HepG2 (cell line): ENCODE results near the gene STIMATE. TPM values are rescaled to one million over a fixed set of nuclear protein-coding genes. Genes with fewer than 3 reads are reported as not detected.

Experiments
- ATAC-seq: fragments of 200-7000 bp; cut with Tn5 transposase; 3 replicates; pipeline ENCODE4 v1.9.1; 2020; ENCODE audit warnings: mild to moderate bottlenecking, moderate library complexity
- BruUV-seq: library from RNA; stranded (reverse); fragments of 400-500 nt; replicated peaks from 2 replicates; lab custom pipeline; 2021; lab: Mats Ljungman, UMichigan
- CTCF ChIA-PET: fragments of 300-600 bp; formaldehyde crosslinking; extraction: SDS; loops from one replicate; lab custom pipeline; 2021; ENCODE audit warnings: low total read pairs, inconsistent platforms, low intra/inter-chr PET ratio; lab: Yijun Ruan, JAX
- POLR2A ChIA-PET: fragments of 350-600 bp; sonication (Branson Sonifier 250); formaldehyde crosslinking; loops from one replicate; lab custom pipeline; 2020; ENCODE audit warnings: antibody characterized with exemption, inconsistent platforms; lab: Yijun Ruan, JAX
- DNase-seq: peaks from one replicate; pipeline ENCODE4 v3.0.0-alpha.2; 2015; ENCODE audit warnings: low spot score
- FAIRE-seq: peaks from 3 replicates; lab custom pipeline; 2011; peaks lifted over from hg19 to GRCh38; lab: Jason Lieb, UNC
- H2AFZ ChIP-seq: one replicate; pipeline ENCODE4 v1.6.1; 2011; ENCODE audit warnings: low read length, inconsistent platforms
- H3K27ac ChIP-seq: fragments of 300-600 bp; 3 replicates; pipeline ENCODE4 v1.8.0; 2011; ENCODE audit warnings: mixed run types, mild to moderate bottlenecking, mixed read lengths, low read length, inconsistent platforms; ENCODE audit not compliant: insufficient read depth; ENCODE audit errors: extremely low read length
- H3K27me3 ChIP-seq, 2 experiments: fragments of 200-600 bp in 1 of 2; 2 replicates in 1 of 2; 3 replicates in 1 of 2; pipeline versions ENCODE4 v1.6.0 to v1.8.0; 2011; ENCODE audit warnings: low read length in 2 of 2, mild to moderate bottlenecking in 2 of 2, moderate library complexity in 2 of 2, inconsistent platforms in 1 of 2; ENCODE audit not compliant: insufficient read depth in 2 of 2, control insufficient read depth in 1 of 2
- H3K36me3 ChIP-seq, 2 experiments: fragments of 200-600 bp in 1 of 2; replicated peaks in 1 of 2; 2 replicates in 1 of 2; 3 replicates in 1 of 2; pipeline versions ENCODE4 v1.5.1 to v1.8.0; 2011; ENCODE audit warnings: low read length in 2 of 2, inconsistent platforms in 1 of 2; ENCODE audit not compliant: insufficient read depth in 2 of 2, control insufficient read depth in 1 of 2
- H3K4me1 ChIP-seq: 2 replicates; pipeline ENCODE4 v1.5.1; 2012; ENCODE audit warnings: low read length, inconsistent platforms; ENCODE audit not compliant: insufficient read depth
- H3K4me2 ChIP-seq: 2 replicates; pipeline ENCODE4 v1.6.0; 2011; ENCODE audit warnings: low read depth, low read length, inconsistent platforms
- H3K4me3 ChIP-seq, 3 experiments: fragments of 200-600 bp in 1 of 3; sonication (generic), shearing (Covaris generic) in 1 of 3; replicated peaks in 1 of 3; 2 replicates each; pipeline ENCODE4 v1.5.1; 2011 to 2016; ENCODE audit warnings: low read length in 3 of 3, inconsistent platforms in 2 of 3, low read depth in 2 of 3, mild to moderate bottlenecking in 2 of 3, control low read depth in 1 of 3, mixed read lengths in 1 of 3; ENCODE audit not compliant: insufficient read depth in 1 of 3
- H3K79me2 ChIP-seq: one replicate; pipeline ENCODE4 v1.6.1; 2011; ENCODE audit warnings: low read length, inconsistent platforms; ENCODE audit not compliant: insufficient read depth
- H3K9ac ChIP-seq: 2 replicates; pipeline ENCODE4 v1.6.0; 2011; ENCODE audit warnings: mild to moderate bottlenecking, low read depth, low read length, inconsistent platforms; ENCODE audit not compliant: insufficient read depth
- H3K9me3 ChIP-seq: 2 replicates; pipeline ENCODE4 v1.5.1; 2012; ENCODE audit warnings: mild to moderate bottlenecking, low read length
- H4K20me1 ChIP-seq: 2 replicates; pipeline ENCODE4 v1.6.0; 2011; ENCODE audit warnings: inconsistent platforms, mild to moderate bottlenecking, low read length, moderate library complexity; ENCODE audit not compliant: insufficient read depth
- BRCA1 ChIP-seq: sonication (generic); formaldehyde crosslinking; IDR thresholded peaks from 2 replicates; pipeline ENCODE4 v1.4.0; 2020; ENCODE audit warnings: missing genetic modification reagents
- MAZ ChIP-seq, 2 experiments: sonication (generic) in 1 of 2; formaldehyde crosslinking in 1 of 2; IDR thresholded peaks; 2 replicates each; pipeline versions ENCODE4 v1.5.0 to v1.6.1; 2012 to 2020; ENCODE audit warnings: low read depth in 2 of 2, mild to moderate bottlenecking in 2 of 2, borderline replicate concordance in 1 of 2, improper control_type of control experiment in 1 of 2, low read length in 1 of 2, missing genetic modification reagents in 1 of 2, moderate library complexity in 1 of 2
- NPAS2 ChIP-seq: sonication (generic); formaldehyde crosslinking; IDR thresholded peaks from 2 replicates; pipeline ENCODE4 v1.8.0; 2022; ENCODE audit warnings: mild to moderate bottlenecking, missing genetic modification reagents, borderline replicate concordance
- POLR2AphosphoS2 ChIP-seq: IDR thresholded peaks from 2 replicates; pipeline ENCODE4 v1.6.1; 2011; ENCODE audit warnings: low read depth, low read length, improper control_type of control experiment
- RBAK ChIP-seq: sonication (generic); formaldehyde crosslinking; IDR thresholded peaks from 2 replicates; pipeline ENCODE4 v1.5.1; 2020; ENCODE audit warnings: mild to moderate bottlenecking, missing genetic modification reagents
- RFX5 ChIP-seq: IDR thresholded peaks from 2 replicates; pipeline ENCODE4 v1.6.1; 2011; ENCODE audit warnings: low read depth, low read length, improper control_type of control experiment
- RNF2 ChIP-seq: fragments of 450-650 bp; conservative IDR thresholded peaks from 2 replicates; pipeline ENCODE4 v1.6.1; 2016; ENCODE audit warnings: low read depth
- SMAD3 ChIP-seq: sonication (generic); formaldehyde crosslinking; IDR thresholded peaks from 2 replicates; pipeline ENCODE4 v1.4.0; 2020; ENCODE audit warnings: missing genetic modification reagents
- SMC3 ChIP-seq: IDR thresholded peaks from 2 replicates; pipeline ENCODE4 v1.6.1; 2011; ENCODE audit warnings: low read length, improper control_type of control experiment
- SP4 ChIP-seq: sonication (generic); formaldehyde crosslinking; IDR thresholded peaks from 2 replicates; pipeline ENCODE4 v1.8.1; 2023; ENCODE audit warnings: mild to moderate bottlenecking, missing genetic modification reagents
- SRY ChIP-seq: sonication (generic); formaldehyde crosslinking; IDR thresholded peaks from 2 replicates; pipeline ENCODE4 v1.8.0; 2022; ENCODE audit warnings: mild to moderate bottlenecking, missing genetic modification reagents
- ZNF251 ChIP-seq: sonication (generic); formaldehyde crosslinking; IDR thresholded peaks from 2 replicates; pipeline ENCODE4 v1.9.0; 2021; ENCODE audit warnings: mild to moderate bottlenecking, missing genetic modification reagents
- ZNF562 ChIP-seq: sonication (generic); formaldehyde crosslinking; IDR thresholded peaks from 2 replicates; pipeline ENCODE4 v1.8.0; 2022; ENCODE audit warnings: missing genetic modification reagents, borderline replicate concordance
- ZNF570 ChIP-seq: sonication (generic); formaldehyde crosslinking; IDR thresholded peaks from 2 replicates; pipeline ENCODE4 v1.4.0; 2020; ENCODE audit warnings: mild to moderate bottlenecking, missing genetic modification reagents, borderline replicate concordance
- ZNF720 ChIP-seq: sonication (generic); formaldehyde crosslinking; IDR thresholded peaks from 2 replicates; pipeline ENCODE4 v1.4.0; 2020; ENCODE audit warnings: missing genetic modification reagents
- ZNF773 ChIP-seq: sonication (generic); formaldehyde crosslinking; IDR thresholded peaks from 2 replicates; pipeline ENCODE4 v1.4.0; 2020; ENCODE audit warnings: missing genetic modification reagents, borderline replicate concordance
- ZNF780A ChIP-seq: sonication (generic); formaldehyde crosslinking; IDR thresholded peaks from 2 replicates; pipeline ENCODE4 v1.8.0; 2022; ENCODE audit warnings: mild to moderate bottlenecking, missing genetic modification reagents, moderate library complexity
- WGBS: methylation state at CpG from one replicate; pipeline ENCODE4 v1.1.6; 2017; ENCODE audit warnings: low lambda C conversion rate; 5-methylcytosine and 5-hydroxymethylcytosine counted together
- in situ Hi-C: cut with HindIII; loops from 2 replicates; pipeline ENCODE4 v1.10.0; 2017; ENCODE audit warnings: low pct_unique_long_range_greater_than_20kb; ENCODE audit not compliant: extremely low pct_ligation_motif_present
- intact Hi-C: fragments of 100-400 bp; cut with micrococcal nuclease; formaldehyde crosslinking; loops from one replicate; pipeline ENCODE4 v1.10.0; 2022; ENCODE audit not compliant: unreplicated experiment
- polyA plus RNA-seq, 8 experiments: library from polyadenylated mRNA; depleted of rRNA in 3 of 8; stranded (reverse) in 7 of 8; unstranded in 1 of 8; fragments of >200 nt; fragmentation: Illumina TruSeq in 4 of 8; extraction: Trizol in 4 of 8; gene quantifications; 2 replicates each; pipeline versions ENCODE4 v1.2.1 to v1.2.3, GENCODE V29; 2011 to 2016; ENCODE audit warnings: low read depth in 4 of 8, missing spikeins in 1 of 8, mixed read lengths in 1 of 8; ENCODE audit not compliant: insufficient read depth in 1 of 8
- total RNA-seq, 5 experiments: library from RNA; depleted of rRNA; stranded (reverse); fragments of >200 nt; fragmentation: Illumina TruSeq; extraction: Trizol; gene quantifications; 2 replicates each; pipeline ENCODE4 v1.2.3, GENCODE V29; 2016; ENCODE audit warnings: low read depth in 1 of 5
- TF ChIP-seq, protein P1 (sequence below): sonication (generic); formaldehyde crosslinking; IDR thresholded peaks from 2 replicates; pipeline ENCODE4 v1.4.0; 2020; ENCODE audit warnings: missing genetic modification reagents

Gene STIMATE
- total and polyA plus RNA-seq, 2 of the 13 experiments (the other 11 are each of a cell fraction or from before 2014, with no cell fraction given), result 5.7 to 11.7 TPM

DNA sequence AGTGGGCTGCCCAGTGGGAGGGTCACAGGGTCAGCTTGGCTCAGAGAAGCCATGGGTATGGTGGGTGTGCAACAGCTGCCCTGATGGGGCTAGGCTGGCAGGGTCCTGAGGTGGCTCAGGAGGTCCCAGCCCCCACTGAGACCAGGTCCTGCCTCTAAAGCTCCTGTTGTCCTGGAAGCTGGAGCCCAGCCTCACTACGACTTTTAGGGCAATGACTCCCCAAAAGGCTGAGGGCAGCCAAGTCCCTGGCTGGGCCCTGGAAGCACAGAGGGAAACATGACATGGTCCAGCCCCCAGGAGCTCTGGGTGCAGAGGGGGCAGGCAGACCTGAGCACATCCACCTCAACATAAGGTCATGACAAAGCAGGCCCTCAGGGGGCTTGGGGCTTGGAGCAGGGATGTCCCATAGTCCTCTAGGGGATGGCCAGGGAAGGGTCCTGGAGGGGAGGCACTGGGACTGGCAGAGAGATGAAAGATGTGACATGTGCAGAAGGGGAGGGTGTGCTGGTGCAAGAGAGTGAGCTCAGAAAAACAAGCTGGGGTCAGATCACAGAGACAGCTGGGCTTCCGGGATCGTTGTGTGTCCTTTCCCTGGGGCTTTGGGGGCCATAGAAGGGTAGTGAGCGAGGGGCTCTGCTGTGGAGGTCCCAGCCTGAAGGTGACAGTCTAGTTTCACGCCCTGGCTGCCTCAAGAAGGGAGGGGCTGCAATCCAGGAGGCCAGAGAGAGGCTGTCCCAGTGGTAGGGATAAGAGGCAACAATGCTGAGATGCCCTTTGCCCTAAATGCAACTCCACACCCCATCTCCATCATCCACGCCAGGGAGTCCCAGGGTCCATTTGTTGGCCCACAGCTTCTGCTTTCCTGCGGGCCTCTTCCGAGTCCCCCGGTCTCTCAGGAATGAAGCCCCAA, 103.4 kb downstream of the STIMATE start (continued):
- TF ChIP-seq MAZ (IDR thresholded peaks at IDR 0.05; ENCODE audit: borderline replicate concordance, low read depth, low read length), result no peak
- 0 out of 2 replicates have a peak, but pooled peaks have one; percentile 13 for TF ChIP-seq MAZ (CRISPR knock-in tag; IDR thresholded peaks at IDR 0.05; ENCODE audit: low read depth)
- TF ChIP-seq SP4 (CRISPR knock-in tag), result 0 out of 2 replicates have a peak, but pooled peaks have one; percentile 49
- no peak for TF ChIP-seq RNF2

DNA sequence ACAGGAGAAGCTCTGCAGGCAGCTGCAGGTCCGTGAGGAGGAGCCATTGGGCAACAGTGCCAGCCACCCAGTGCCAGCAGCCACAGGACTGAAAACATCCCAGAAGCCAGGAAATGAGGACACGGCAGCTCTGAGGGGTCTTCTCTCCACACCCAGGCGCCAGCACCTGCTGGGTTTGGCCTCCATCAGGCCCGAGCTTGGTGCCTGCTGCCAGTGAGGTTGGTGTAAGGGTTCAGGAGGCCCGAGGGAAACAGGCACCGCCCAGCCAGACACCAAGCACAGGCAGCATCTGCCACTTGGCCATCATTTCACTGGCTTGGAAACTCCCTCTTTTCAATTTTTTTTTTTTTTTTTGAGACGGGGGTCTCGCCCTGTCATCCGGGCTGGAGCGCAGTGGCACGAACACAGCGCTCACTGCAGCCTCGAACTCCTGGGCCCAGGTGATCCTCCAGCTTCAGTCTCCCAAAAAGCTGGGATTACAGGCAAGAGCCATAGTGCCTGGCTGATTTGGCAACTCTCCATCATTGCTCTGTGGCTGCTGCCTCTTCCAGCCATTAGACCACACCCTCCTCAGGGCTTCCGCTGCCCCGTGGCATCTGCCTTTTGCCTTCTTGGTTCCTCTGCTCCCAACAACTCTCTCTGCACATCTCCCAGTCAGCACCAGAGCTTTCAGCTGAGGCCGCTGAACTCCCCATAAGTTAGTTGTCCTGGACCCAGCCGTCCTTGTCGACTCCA, 104.2 kb downstream of the STIMATE start:
- ChIA-PET POLR2A (interaction anchor here (1.0 to 10.9 kb wide), 9 partner anchors 13 to 337 kb away, joined by 3 to 466 read pairs (median 5); partner anchors contain the start of genes ITIH1, NEK4, RFT1 and SPCS1), CTCF (interaction anchor here (1.0 kb wide), 1 partner anchor 50 kb away, joined by 3 read pairs; no protein-coding TSS in a partner anchor)
- peaks cover 9 to 18% of the 10 kb centered on the region in 2 experiments; a peak in 3 of 5 replicates for H3K36me3 ChIP-seq
- no peaks in the 10 kb centered on the region for H3K27me3 ChIP-seq
- peaks cover 4% of the 10 kb centered on the region for H3K79me2 ChIP-seq
- in situ Hi-C loops (no loop called here), intact Hi-C loops (no loop called here)
- ATAC-seq (no peak), FAIRE-seq (no peak), DNase-seq (no peak)
- 0 out of 2 replicates have a peak overlapping the region, but pooled peaks have one; percentile 75 for H3K9ac ChIP-seq
- WGBS, result 78% methylated on average over 14 of the region's 18 CpGs
- peak overlapping the region; percentile 87 for H3K27ac ChIP-seq
- H4K20me1 ChIP-seq, result no peaks in the 10 kb centered on the region
- peak overlapping the region in 1 of 3 experiments; percentile 76; a peak in 2 of 6 replicates for H3K4me3 ChIP-seq
- no peak overlapping the region for H2AFZ ChIP-seq
- H3K4me1 ChIP-seq, result peaks cover 100% of the 10 kb centered on the region
- peak overlapping the region; percentile 93 for H3K4me2 ChIP-seq
- H3K9me3 ChIP-seq, result no peaks in the 10 kb centered on the region
- no TSS peak for BruUV-seq
- no peak for TF ChIP-seq ZNF570
- TF ChIP-seq SMC3, result no peak
- TF ChIP-seq, protein P1, sequence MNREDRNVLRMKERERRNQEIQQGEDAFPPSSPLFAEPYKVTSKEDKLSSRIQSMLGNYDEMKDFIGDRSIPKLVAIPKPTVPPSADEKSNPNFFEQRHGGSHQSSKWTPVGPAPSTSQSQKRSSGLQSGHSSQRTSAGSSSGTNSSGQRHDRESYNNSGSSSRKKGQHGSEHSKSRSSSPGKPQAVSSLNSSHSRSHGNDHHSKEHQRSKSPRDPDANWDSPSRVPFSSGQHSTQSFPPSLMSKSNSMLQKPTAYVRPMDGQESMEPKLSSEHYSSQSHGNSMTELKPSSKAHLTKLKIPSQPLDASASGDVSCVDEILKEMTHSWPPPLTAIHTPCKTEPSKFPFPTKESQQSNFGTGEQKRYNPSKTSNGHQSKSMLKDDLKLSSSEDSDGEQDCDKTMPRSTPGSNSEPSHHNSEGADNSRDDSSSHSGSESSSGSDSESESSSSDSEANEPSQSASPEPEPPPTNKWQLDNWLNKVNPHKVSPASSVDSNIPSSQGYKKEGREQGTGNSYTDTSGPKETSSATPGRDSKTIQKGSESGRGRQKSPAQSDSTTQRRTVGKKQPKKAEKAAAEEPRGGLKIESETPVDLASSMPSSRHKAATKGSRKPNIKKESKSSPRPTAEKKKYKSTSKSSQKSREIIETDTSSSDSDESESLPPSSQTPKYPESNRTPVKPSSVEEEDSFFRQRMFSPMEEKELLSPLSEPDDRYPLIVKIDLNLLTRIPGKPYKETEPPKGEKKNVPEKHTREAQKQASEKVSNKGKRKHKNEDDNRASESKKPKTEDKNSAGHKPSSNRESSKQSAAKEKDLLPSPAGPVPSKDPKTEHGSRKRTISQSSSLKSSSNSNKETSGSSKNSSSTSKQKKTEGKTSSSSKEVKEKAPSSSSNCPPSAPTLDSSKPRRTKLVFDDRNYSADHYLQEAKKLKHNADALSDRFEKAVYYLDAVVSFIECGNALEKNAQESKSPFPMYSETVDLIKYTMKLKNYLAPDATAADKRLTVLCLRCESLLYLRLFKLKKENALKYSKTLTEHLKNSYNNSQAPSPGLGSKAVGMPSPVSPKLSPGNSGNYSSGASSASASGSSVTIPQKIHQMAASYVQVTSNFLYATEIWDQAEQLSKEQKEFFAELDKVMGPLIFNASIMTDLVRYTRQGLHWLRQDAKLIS (CRISPR knock-in tag), result no peak
- TF ChIP-seq NPAS2 (CRISPR knock-in tag), result no peak
- no peak for TF ChIP-seq SMAD3 (CRISPR knock-in tag)
- no peak for TF ChIP-seq ZNF562
- no peak for TF ChIP-seq ZNF251 (CRISPR knock-in tag)
- TF ChIP-seq ZNF773, result no peak
- no peak for TF ChIP-seq BRCA1 (CRISPR knock-in tag)
- TF ChIP-seq POLR2AphosphoS2, result no peak
- TF ChIP-seq RFX5, result no peak
- 0 out of 2 replicates have a peak, but pooled peaks have one; percentile 25 for TF ChIP-seq SRY (CRISPR knock-in tag)
- TF ChIP-seq ZNF780A (CRISPR knock-in tag), result no peak
- no peak for TF ChIP-seq ZNF720 (CRISPR knock-in tag)
- no peak for TF ChIP-seq RBAK (CRISPR knock-in tag)
